Measurements from ENCODE around the gene IGFN1. TPM values are rescaled to one million over a fixed set of nuclear protein-coding genes. Genes with fewer than 3 reads are reported as not detected.

The IGFN1 gene
- total RNA-seq, 2 donors from 2014 or later: not detected

DNA sequence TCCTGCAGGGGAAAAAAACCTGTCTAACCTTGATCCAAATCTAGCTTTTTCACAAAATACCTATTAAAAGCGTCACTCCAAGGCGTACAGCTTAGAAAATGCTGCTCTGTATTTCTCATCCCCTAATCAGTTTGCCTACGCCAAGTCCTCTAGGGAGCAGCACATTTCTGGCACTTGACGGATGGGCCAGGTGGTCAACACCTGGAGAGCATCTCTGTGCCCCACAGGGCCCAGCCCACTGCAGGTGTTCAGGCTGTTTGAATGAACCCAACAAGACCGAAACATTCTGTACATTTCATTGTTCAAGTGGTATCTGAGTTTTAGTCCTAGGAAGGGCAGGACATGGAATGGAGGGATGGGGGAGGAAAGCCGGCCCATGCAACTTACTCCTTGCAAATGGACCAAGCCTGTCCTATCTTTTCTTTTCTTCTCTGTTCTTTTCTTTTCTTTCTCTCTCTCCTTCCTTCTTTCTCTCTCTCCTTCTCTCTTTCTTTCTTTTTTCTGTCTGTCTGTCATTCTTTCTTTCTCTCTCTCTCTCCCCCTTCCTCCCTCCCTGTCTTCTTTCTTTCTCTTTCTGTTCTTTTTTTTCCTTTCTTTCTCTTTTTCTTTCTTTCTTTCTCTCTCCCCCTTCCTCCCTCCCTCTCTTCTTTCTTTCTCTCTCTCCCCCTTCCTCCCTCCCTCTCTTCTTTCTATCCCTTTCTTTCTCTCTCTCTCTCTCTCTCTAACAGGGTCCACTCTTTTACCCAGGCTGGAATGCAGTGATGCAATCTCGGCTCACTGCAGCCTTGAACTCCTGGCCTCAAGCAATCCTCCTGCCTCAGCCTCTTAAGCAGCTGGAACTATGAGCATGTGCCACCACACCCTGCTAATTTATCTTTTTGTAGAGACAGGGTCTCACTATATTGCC is 29.1 kb downstream of the IGFN1 start:
- DNase-seq (no peak), ATAC-seq (no peak)
- peaks cover 3% of the 10 kb centered on the region for H3K4me1 Mint-ChIP-seq

DNA sequence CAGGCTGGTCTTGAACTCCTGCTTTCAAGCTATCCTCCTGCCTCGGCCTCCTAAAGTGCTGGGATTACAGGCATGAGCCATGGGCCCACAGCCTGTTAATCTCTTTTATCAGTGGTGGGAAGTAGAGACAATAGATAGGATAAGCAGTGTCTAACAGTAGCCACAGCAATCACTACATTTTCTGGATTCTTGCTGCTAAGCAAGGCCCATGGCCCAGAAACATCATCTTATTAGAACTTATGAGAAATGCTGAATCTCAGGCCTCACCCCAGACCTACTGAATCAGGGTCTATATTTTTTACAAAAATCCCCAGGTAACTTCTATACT is 29.7 kb downstream of the IGFN1 start:
- H3K27me3 Mint-ChIP-seq: peaks cover 3% of the 10 kb centered on the region
- peaks cover 2% of the 10 kb centered on the region for H3K36me3 Mint-ChIP-seq (ENCODE audit: low read depth)
- ATAC-seq (no peak), DNase-seq (no peak)
- H3K27ac Mint-ChIP-seq: no peak overlapping the region
- no peaks in the 10 kb centered on the region for H3K9me3 ChIP-seq (ENCODE audit: control insufficient read depth, low read length, poor library complexity, severe bottlenecking)
- peaks cover 3% of the 10 kb centered on the region for H3K4me1 Mint-ChIP-seq
- H3K4me3 Mint-ChIP-seq: no peak overlapping the region

More for the DNA sequence above, 29.1 kb downstream of the IGFN1 start:
- H3K27me3 Mint-ChIP-seq: peaks cover 4% of the 10 kb centered on the region
- no peak overlapping the region for H3K27ac Mint-ChIP-seq
- H3K9me3 ChIP-seq (ENCODE audit: control insufficient read depth, low read length, poor library complexity, severe bottlenecking): no peaks in the 10 kb centered on the region
- H3K4me3 Mint-ChIP-seq: no peak overlapping the region
- H3K36me3 Mint-ChIP-seq (ENCODE audit: low read depth): peaks cover 2% of the 10 kb centered on the region

DNA sequence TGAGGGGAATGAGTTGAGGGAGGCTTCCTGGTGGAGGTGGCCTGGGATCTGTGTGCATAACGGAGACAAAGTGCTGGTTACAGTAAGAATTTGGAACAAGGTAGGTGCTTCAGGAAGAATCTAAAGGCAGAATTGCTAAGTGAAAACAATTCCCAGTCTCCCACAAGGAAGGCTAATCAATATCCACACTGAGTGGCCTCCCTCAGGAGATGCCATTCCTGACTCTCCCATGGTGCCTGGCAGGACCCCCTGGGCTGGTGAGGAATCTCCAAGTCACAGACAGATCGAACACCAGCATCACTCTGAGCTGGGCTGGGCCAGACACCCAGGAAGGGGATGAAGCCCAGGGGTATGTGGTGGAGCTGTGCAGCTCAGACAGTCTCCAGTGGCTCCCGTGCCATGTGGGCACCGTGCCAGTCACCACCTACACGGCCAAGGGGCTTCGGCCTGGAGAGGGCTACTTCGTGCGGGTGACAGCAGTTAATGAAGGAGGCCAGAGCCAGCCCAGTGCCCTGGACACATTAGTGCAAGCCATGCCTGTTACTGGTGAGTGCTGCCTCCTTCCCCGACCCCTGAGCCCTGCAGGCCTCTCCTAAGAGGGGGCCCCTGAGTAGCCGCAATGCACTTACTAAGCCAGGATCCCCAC is 30.7 kb downstream of the IGFN1 start:
- DNase-seq (no peak), ATAC-seq (no peak)
- H3K27me3 Mint-ChIP-seq: peaks cover 7% of the 10 kb centered on the region
- no peaks in the 10 kb centered on the region for H3K9me3 ChIP-seq (ENCODE audit: control insufficient read depth, low read length, poor library complexity, severe bottlenecking)
- H3K27ac Mint-ChIP-seq: no peak overlapping the region
- H3K4me1 Mint-ChIP-seq: peaks cover 3% of the 10 kb centered on the region
- peaks cover 2% of the 10 kb centered on the region for H3K36me3 Mint-ChIP-seq (ENCODE audit: low read depth)
- H3K4me3 Mint-ChIP-seq: no peak overlapping the region

DNA sequence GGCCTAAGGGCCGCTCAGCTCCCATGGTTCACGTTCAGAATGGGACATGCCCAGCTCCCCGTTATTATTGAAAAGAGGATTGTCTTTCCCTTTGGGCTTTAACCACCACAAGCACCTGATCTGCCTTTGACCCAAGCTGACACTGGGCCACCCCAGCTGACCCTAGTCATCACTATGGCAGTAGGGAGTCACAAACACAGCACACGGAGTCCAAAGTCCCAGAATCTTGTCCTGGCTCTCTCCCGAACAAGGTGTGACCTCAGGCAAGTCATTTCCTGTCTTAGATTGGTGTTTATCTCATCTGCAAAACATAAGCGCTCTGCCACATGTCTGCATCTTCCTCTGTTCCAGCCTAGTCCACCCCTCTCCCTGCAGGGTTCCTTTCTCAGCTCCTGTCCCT is 31.5 kb downstream of the IGFN1 start:
- no peaks in the 10 kb centered on the region for H3K9me3 ChIP-seq (ENCODE audit: control insufficient read depth, low read length, poor library complexity, severe bottlenecking)
- Mint-ChIP-seq H3K27me3 (peaks cover 14% of the 10 kb centered on the region), H3K4me1 (peaks cover 3% of the 10 kb centered on the region), H3K36me3 (ENCODE audit: low read depth) (peaks cover 2% of the 10 kb centered on the region), H3K27ac (no peak overlapping the region), H3K4me3 (no peak overlapping the region)
- ATAC-seq: no peak
- DNase-seq: no peak

DNA sequence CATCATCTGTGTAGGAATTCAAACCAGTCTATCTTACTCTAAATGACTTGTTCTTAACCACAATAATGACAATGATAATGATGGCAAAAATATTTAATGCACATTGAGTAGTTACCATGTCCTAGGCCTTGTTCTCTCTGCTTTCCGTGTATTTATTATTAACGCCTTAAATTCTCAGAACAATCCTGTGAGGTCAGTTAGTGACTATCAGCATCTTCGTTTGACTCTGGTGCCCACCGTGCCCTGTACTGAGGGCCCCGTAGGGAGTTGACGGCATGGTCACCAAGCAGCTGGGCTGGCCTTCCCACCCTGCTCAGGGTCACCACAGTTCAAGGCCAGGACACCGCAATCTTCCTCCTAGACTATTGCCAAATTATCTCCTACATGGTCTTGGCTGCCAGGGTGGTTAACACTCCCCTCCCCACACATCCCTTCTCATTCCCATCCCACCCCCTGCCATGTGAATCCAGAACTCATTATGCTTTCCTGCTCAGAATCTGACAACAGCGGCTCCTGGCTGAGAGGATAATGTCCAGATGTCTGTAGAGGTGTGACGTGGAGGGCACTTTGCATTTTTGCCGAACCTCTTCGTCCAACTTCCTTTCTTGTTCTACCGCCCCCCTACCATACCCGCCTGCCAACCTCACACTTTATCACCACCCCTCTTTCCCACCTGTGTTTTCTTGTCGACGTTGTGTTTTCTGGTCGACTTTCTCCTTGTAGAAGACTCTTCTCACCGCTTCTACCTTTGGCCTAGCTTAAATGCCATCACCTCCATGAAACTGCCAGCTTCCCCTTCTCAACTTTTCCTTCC is 33.4 kb downstream of the IGFN1 start:
- Mint-ChIP-seq H3K4me3 (no peak overlapping the region), H3K27ac (no peak overlapping the region), H3K36me3 (ENCODE audit: low read depth) (peaks cover 6% of the 10 kb centered on the region), H3K4me1 (peaks cover 3% of the 10 kb centered on the region), H3K27me3 (peaks cover 24% of the 10 kb centered on the region)
- ATAC-seq: no peak
- H3K9me3 ChIP-seq (ENCODE audit: control insufficient read depth, low read length, poor library complexity, severe bottlenecking): no peaks in the 10 kb centered on the region
- DNase-seq: no peak

DNA sequence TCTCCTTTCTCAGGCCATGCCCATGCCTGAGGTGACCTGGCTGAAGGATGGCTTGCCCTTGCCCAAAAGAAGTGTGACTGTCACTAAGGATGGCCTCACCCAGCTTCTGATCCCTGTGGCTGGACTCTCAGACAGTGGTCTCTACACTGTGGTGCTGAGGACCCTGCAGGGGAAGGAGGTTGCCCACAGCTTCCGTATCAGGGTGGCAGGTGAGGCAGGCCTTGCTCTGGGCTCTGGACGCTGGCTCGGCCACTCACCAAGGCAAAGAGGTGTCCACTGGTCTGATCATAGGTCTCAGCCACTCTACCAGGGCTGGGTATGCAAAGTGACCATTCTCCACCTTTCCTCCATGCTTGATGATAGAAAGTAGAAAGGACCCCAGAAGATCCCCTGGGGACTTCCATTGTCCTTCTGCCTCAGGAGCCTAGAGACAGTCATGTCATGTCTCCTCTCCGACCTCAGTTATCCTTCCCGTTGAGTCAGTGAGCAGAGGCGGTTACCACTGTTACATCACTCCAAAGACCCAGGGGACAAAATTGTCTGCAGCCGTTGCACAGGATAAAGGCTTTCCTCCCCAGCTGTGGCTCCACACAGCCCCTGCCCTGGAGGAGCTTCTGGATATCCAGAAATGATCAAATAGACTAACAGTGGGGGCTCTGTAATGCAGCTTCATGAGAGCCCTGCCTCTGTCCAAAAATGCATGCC is 34.2 kb downstream of the IGFN1 start:
- Mint-ChIP-seq H3K4me3 (no peak overlapping the region), H3K27me3 (peaks cover 32% of the 10 kb centered on the region), H3K36me3 (ENCODE audit: low read depth) (peaks cover 6% of the 10 kb centered on the region), H3K27ac (no peak overlapping the region), H3K4me1 (peaks cover 3% of the 10 kb centered on the region)
- no peaks in the 10 kb centered on the region for H3K9me3 ChIP-seq (ENCODE audit: control insufficient read depth, low read length, poor library complexity, severe bottlenecking)
- no peak for DNase-seq
- no peak for ATAC-seq

DNA sequence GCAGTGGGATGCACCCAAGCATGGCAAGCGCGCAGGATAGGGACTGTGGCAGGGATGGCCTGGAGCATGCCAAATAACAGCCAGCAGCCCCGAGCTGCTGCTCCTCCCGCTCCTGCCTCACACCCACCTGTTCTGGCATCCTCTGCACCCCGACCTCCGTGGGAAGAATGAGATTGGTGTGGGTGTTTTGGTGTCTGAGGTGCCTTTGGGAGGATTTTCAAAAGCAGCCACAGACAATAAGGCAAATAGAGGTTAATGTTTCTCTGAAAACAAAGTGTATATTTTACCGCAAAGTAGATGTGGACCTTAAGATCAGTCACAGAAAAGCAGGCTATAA is 35.5 kb downstream of the IGFN1 start:
- H3K27ac Mint-ChIP-seq: peak overlapping the region; percentile 4
- DNase-seq (no peak), ATAC-seq (no peak)
- no peaks in the 10 kb centered on the region for H3K4me1 Mint-ChIP-seq
- H3K36me3 Mint-ChIP-seq (ENCODE audit: low read depth): peaks cover 10% of the 10 kb centered on the region
- H3K4me3 Mint-ChIP-seq: no peak overlapping the region
- H3K27me3 Mint-ChIP-seq: peaks cover 43% of the 10 kb centered on the region
- no peaks in the 10 kb centered on the region for H3K9me3 ChIP-seq (ENCODE audit: control insufficient read depth, low read length, poor library complexity, severe bottlenecking)

DNA sequence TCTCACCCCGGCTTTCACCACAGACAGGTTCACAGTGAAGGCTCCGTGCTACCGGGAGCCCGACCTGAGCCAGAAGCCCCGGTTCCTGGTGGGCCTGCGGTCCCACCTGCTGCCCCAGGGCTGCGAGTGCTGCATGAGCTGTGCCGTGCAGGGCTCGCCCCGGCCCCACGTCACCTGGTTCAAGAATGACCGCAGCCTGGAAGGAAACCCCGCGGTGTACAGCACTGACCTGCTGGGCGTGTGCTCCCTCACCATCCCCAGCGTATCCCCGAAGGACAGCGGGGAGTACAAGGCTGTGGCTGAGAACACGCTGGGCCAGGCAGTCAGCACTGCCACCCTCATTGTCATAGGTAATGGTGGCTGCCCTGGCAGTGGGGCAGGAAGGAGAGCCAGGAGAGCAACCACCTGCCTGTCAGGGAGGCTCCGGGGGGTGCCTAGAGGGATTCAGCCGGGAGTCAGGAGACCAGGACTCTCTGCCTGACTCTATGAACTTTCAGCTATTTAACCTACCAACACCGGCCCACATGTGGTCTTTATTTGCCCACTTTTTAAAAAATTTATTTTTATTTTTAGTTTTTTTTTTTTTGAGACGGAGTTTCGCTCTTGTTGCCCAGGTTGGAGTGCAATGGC is 36.4 kb downstream of the IGFN1 start:
- no peak for ATAC-seq
- H3K4me1 Mint-ChIP-seq: no peaks in the 10 kb centered on the region
- no peaks in the 10 kb centered on the region for H3K9me3 ChIP-seq (ENCODE audit: control insufficient read depth, low read length, poor library complexity, severe bottlenecking)
- no peak for DNase-seq
- H3K27me3 Mint-ChIP-seq: peaks cover 43% of the 10 kb centered on the region
- H3K36me3 Mint-ChIP-seq (ENCODE audit: low read depth): peaks cover 12% of the 10 kb centered on the region
- no peak overlapping the region for H3K4me3 Mint-ChIP-seq
- no peak overlapping the region for H3K27ac Mint-ChIP-seq

DNA sequence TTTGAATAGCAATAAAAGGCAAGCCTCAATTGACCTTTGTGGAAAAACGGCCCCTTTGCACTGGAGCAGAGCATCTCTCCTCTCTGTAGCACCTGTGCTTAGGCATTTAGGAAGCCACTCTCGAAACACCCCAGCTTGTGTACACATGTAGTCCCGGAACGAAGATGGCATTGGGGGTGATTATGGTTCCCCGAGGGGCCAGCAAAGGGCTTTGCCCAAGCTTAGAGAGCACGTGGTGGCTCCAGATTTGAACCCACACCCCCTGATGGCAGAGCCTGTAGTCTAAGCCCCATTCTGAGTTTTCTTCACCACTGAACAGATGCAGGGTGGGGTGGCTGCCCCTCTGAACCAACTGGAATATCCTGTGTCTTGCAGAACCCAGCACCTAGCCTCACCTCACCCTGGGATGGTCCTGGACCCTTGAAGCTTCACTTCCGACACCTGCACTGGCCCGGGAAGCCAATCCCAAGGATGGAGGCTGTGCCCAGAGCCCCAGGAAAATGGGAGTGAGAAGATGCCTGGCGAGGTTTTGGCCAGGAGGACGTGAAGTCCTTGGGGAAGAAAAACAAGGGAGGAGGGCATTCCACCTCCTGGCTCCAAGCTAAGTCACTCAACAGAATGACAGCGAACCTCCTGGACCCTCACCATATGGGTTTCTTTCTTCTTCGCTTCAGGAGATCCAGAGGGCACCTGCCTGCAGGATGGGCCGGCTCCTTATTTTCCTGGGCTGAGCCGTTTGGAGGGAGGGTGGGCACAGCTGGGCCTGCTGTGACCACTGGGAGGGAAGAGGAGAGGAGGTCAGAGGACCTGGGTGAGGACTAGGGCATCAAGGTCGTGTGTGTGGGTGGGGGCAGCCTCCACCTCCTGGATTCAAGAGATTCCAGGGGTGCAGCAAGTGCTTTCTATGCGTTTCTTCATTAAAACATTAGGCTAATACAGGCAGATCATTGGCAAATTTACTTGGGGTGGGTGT is 37.7 kb downstream of the IGFN1 start:
- Mint-ChIP-seq H3K4me1 (no peaks in the 10 kb centered on the region), H3K4me3 (no peak overlapping the region), H3K27ac (no peak overlapping the region), H3K27me3 (peaks cover 43% of the 10 kb centered on the region), H3K36me3 (ENCODE audit: low read depth) (peaks cover 12% of the 10 kb centered on the region)
- H3K9me3 ChIP-seq (ENCODE audit: control insufficient read depth, low read length, poor library complexity, severe bottlenecking): no peaks in the 10 kb centered on the region
- ATAC-seq (no peak), DNase-seq (no peak)

DNA sequence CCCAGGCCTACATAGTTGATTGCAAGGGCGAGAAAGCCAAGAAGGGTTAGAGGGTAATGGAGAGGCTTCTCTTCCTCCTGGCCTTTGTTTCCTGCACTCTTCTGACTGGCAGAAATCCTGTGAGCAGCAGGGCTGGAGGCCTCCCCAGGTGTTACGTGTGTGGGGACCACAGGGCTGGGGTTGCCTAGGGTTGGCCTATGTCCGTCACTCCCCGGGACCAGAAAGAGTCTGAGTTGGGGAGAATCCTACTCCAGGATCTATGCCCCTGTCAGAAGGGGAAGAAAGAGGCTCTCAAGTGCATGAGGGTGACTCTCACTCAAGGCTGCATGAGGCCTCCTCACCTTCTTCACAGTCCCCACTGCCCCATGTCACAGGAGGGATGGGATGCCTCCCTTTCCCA is 38.5 kb downstream of the IGFN1 start:
- DNase-seq: no peak
- no peak for ATAC-seq
- no peaks in the 10 kb centered on the region for H3K9me3 ChIP-seq (ENCODE audit: control insufficient read depth, low read length, poor library complexity, severe bottlenecking)
- Mint-ChIP-seq H3K36me3 (ENCODE audit: low read depth) (peaks cover 12% of the 10 kb centered on the region), H3K4me3 (no peak overlapping the region), H3K4me1 (no peaks in the 10 kb centered on the region), H3K27me3 (peaks cover 43% of the 10 kb centered on the region), H3K27ac (no peak overlapping the region)

DNA sequence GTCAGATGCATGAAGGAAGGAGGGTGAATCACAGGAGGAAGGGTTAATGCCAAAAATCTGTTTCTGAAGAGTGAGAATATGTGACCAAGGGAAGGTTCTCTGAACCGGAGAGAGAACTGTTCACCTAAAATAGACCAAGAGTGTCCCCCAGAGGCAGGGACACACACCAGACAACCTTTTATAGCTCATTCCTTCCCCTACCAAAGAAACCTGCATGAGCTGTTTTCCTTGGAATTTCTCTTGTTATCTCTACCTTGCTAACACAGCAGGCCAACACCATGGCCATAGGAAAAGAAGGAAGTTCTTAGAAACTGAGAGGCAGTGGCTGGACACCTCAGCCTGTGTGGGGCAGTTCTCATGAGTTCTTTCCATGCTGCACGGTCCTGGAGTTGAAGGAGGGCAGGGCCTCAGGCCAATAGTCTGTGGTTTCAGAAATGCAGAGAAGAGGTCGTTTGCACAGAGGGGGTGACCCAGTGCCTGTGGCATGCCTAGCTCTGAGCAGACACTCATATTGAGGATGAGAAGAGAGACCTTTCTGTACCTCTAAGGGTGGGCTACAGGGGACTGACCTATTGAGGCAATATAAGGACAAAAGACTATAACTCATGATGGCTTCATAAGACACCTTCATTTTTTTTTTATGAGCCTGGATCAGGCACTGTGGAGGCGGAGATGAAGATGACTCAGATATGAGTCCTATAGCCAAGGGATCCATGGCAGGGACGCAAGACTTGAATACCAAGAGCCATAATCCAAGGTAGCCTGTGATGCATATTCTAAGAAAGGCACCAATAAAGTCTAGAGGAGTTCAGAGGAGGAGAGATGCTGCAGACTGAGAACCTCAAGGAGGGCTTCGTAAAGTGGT is 39.4 kb downstream of the IGFN1 start:
- DNase-seq: no peak
- Mint-ChIP-seq H3K27ac (no peak overlapping the region), H3K4me1 (no peaks in the 10 kb centered on the region), H3K36me3 (ENCODE audit: low read depth) (peaks cover 10% of the 10 kb centered on the region), H3K4me3 (no peak overlapping the region), H3K27me3 (peaks cover 43% of the 10 kb centered on the region)
- ATAC-seq: no peak
- no peaks in the 10 kb centered on the region for H3K9me3 ChIP-seq (ENCODE audit: control insufficient read depth, low read length, poor library complexity, severe bottlenecking)
